ENCODE measurements around the gene HHLA2. TPM values are rescaled to one million over a fixed set of nuclear protein-coding genes. Genes with fewer than 3 reads are reported as not detected.

Gene HHLA2
- total RNA-seq, 1 donor: not detected

- DNase-seq (ENCODE audit: low read depth): no peak
- H3K4me3 ChIP-seq (ENCODE audit: low read depth, low read length): no peak overlapping the region
- TF ChIP-seq CTCF (IDR thresholded peaks at IDR 0.05; ENCODE audit: insufficient read depth, low read length): no peak
Measured at GRCh38 chr3:108406063-108406660, 109.8 kb downstream of the HHLA2 start.

- TF ChIP-seq CTCF (IDR thresholded peaks at IDR 0.05; ENCODE audit: insufficient read depth, low read length): peak; percentile 80
- peak; percentile 83 for DNase-seq (ENCODE audit: low read depth)
- no peak overlapping the region for H3K4me3 ChIP-seq (ENCODE audit: low read depth, low read length)
Measured at GRCh38 chr3:108406661-108407206, 110.4 kb downstream of the HHLA2 start.

- no peak overlapping the region for H3K4me3 ChIP-seq (ENCODE audit: low read depth, low read length)
- no peak for TF ChIP-seq CTCF (IDR thresholded peaks at IDR 0.05; ENCODE audit: insufficient read depth, low read length)
- DNase-seq (ENCODE audit: low read depth): no peak
Measured at GRCh38 chr3:108407886-108408285, 111.5 kb downstream of the HHLA2 start.

GRCh38 chr3:108408883-108409799 lies 112.8 kb downstream of the HHLA2 start:
- no peak for TF ChIP-seq CTCF (IDR thresholded peaks at IDR 0.05; ENCODE audit: insufficient read depth, low read length)
- DNase-seq (ENCODE audit: low read depth): no peak
- no peak overlapping the region for H3K4me3 ChIP-seq (ENCODE audit: low read depth, low read length)

GRCh38 chr3:108409800-108410178 lies 113.4 kb downstream of the HHLA2 start:
- no peak for TF ChIP-seq CTCF (IDR thresholded peaks at IDR 0.05; ENCODE audit: insufficient read depth, low read length)
- H3K4me3 ChIP-seq (ENCODE audit: low read depth, low read length): no peak overlapping the region
- no peak for DNase-seq (ENCODE audit: low read depth)

- no peak for TF ChIP-seq CTCF (IDR thresholded peaks at IDR 0.05; ENCODE audit: insufficient read depth, low read length)
- no peak for DNase-seq (ENCODE audit: low read depth)
- no peak overlapping the region for H3K4me3 ChIP-seq (ENCODE audit: low read depth, low read length)
Measured at GRCh38 chr3:108410531-108410984, 114.2 kb downstream of the HHLA2 start.

All from fibroblast of the aortic adventitia (primary cell).